Adrenal gland (tissue), 12 donors: ENCODE data around the gene TBC1D19. TPM values are rescaled to one million over a fixed set of nuclear protein-coding genes. Genes with fewer than 3 reads are reported as not detected.
"Not testable (repeated sequence)": the region's sequence is repeated elsewhere in the genome, so short reads cannot be mapped to it uniquely, and the experiment has no call there.

Experiments
- DNase-seq, 7 donors: peaks; one replicate each; pipeline ENCODE4 v3.0.0-alpha.2; 2019 to 2020
- H3K27ac ChIP-seq, 5 donors: fragments of 200-600 bp; sonication (generic) in 4 of 5; 1 replicate in 3 of 5; 2 replicates in 2 of 5; pipeline versions ENCODE4 v1.5.1 to v1.8.0; 2016 to 2020; ENCODE audit warnings: mild to moderate bottlenecking in 1 of 5
- H3K27me3 ChIP-seq: fragments of 200-600 bp; 2 replicates; pipeline ENCODE4 v1.8.0; 2021
- H3K36me3 ChIP-seq, 2 donors: fragments of 200-600 bp; replicated peaks in 1 of 2; 1 replicate in 1 of 2; 2 replicates in 1 of 2; pipeline versions ENCODE4 v1.5.1 to v1.8.0; 2018 to 2022
- H3K4me1 ChIP-seq, 2 donors: fragments of 200-600 bp; replicated peaks in 1 of 2; 1 replicate in 1 of 2; 2 replicates in 1 of 2; pipeline versions ENCODE4 v1.5.1 to v1.8.0; 2018 to 2021
- H3K4me3 ChIP-seq, 4 donors: fragments of 200-600 bp; sonication (generic) in 3 of 4; one replicate each; pipeline ENCODE4 v1.5.1; 2016 to 2018
- H3K9me3 ChIP-seq, 3 donors: fragments of 200-600 bp; sonication (generic) in 1 of 3; replicated peaks in 1 of 3; 1 replicate in 2 of 3; 2 replicates in 1 of 3; pipeline versions ENCODE4 v1.5.1 to v1.8.0; 2016 to 2021
- POLR2A ChIP-seq, 2 donors: fragments of 450-650 bp; IDR thresholded peaks; one replicate each; pipeline ENCODE4 v1.6.1; 2017; ENCODE audit warnings: antibody characterized with exemption in 2 of 2, mild to moderate bottlenecking in 2 of 2, moderate library complexity in 1 of 2
- whole genome bisulfite sequencing, 4 donors: extraction: QIAGEN DNeasy Blood & Tissue Kit in 2 of 4; methylation state at CpG; one replicate each; pipeline versions ENCODE4 v1.1.5 to v1.1.7; 2013 to 2017; 5-methylcytosine and 5-hydroxymethylcytosine counted together
- intact Hi-C, 2 donors: fragments of 100-400 bp; cut with DNase I; formaldehyde crosslinking; loops; one replicate each; pipeline versions ENCODE4 v1.14.1 to v1.15.0; 2022 to 2023
- polyA plus RNA-seq, 3 donors: library from polyadenylated mRNA; stranded (reverse); fragments of 200-250 nt in 2 of 3; fragments of 350-450 nt in 1 of 3; fragmentation: Illumina TruSeq in 1 of 3; extraction: RNeasy Lipid Tissue Mini Kit (QIAGEN cat#74804) in 1 of 3; gene quantifications; one replicate each; pipeline ENCODE4 v1.2.3, GENCODE V29; 2013 to 2014
- total RNA-seq, 9 donors: library from RNA; depleted of rRNA in 4 of 9; stranded (reverse); fragments of >200 nt in 4 of 9; fragments of 120-200 nt in 1 of 9; fragmentation: NEBNext Ultra II Directional in 1 of 9; extraction: Animal tissue kit (Norgen Biotek cat#: 25700) in 1 of 9; gene quantifications; one replicate each; pipeline versions ENCODE4 v1.1.0 to v1.2.4, GENCODE V29; 2013 to 2023
- TF ChIP-seq, protein P1 (sequence below), 6 experiments: fragments of 450-650 bp in 4 of 6; fragments of 200-600 bp in 2 of 6; sonication (generic) in 1 of 6; IDR thresholded peaks; 1 replicate in 5 of 6; 2 replicates in 1 of 6; pipeline versions ENCODE4 v1.5.1 to v1.8.0; 2016 to 2021; ENCODE audit warnings: antibody characterized with exemption in 6 of 6, mild to moderate bottlenecking in 2 of 6, moderate library complexity in 1 of 6
- donor health status: healthy with polysubstance abuse.
- donor health status: Bipolar disorder and iron deficiency.
- donor health status: DM: yes; HTN: yes; CAD: no.
- donor health status: DM: no; HTN: no; CAD: no.
- donor health status: DM: no; HTN: no; CAD: no.
- donor health status: DM: yes; HTN: yes; CAD: no.

TBC1D19 gene
- total and polyA plus RNA-seq, 12 donors: 3.5 to 37.0 (median 14.4) TPM

DNA sequence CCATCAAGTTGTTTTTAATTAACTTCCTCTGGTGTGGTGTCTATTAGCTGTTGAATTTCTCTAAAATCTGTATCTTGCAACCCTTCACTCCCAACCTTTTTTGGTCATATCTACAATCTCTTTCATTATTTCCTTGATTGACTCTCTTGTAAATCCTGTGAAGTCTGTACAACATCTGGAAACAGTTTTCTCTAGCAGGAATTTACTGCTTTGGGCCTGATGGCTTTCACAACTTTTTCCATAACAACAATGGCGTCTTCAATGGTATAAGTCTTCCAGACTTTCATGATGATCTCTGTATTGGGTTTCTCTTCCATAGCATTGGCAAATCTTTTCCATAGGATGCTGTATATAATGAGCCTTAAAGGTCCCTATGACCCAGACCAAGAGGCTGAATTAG is 49.0 kb downstream of the TBC1D19 start:
- H3K4me1 ChIP-seq: no peaks in the 10 kb centered on the region
- WGBS, 4 donors: 87 to 98% (median 96%) methylated on average over 1 of the region's 1 CpG

DNA sequence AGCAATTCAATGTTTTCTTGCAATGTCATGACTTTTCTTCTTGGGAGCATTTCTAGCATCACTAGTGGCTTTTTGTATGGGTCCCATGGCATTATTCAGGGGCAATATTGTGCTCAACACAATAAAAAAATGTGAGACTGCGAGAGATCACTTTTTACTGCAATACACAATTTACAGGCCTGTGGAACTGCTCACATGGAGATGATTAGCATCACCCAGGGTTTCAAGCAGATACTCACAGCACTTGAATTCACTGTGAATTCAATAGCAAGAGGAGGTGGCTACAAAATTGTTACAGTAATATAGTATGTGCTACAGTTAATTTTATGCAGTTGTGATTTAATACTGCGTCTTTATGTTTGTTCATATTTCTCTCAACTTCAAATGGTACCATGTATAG is 50.4 kb downstream of the TBC1D19 start:
- no peaks in the 10 kb centered on the region for H3K9me3 ChIP-seq
- DNase-seq: no peak
- intact Hi-C loops: no loop called here
- no peaks in the 10 kb centered on the region for H3K4me1 ChIP-seq
- TF ChIP-seq, protein P1, sequence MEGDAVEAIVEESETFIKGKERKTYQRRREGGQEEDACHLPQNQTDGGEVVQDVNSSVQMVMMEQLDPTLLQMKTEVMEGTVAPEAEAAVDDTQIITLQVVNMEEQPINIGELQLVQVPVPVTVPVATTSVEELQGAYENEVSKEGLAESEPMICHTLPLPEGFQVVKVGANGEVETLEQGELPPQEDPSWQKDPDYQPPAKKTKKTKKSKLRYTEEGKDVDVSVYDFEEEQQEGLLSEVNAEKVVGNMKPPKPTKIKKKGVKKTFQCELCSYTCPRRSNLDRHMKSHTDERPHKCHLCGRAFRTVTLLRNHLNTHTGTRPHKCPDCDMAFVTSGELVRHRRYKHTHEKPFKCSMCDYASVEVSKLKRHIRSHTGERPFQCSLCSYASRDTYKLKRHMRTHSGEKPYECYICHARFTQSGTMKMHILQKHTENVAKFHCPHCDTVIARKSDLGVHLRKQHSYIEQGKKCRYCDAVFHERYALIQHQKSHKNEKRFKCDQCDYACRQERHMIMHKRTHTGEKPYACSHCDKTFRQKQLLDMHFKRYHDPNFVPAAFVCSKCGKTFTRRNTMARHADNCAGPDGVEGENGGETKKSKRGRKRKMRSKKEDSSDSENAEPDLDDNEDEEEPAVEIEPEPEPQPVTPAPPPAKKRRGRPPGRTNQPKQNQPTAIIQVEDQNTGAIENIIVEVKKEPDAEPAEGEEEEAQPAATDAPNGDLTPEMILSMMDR (IDR thresholded peaks at IDR 0.05): no peak
- TF ChIP-seq POLR2A (IDR thresholded peaks at IDR 0.05): no peak
- H3K27me3 ChIP-seq: no peaks in the 10 kb centered on the region
- peaks cover 0 to 5% of the 10 kb centered on the region in 2 donors for H3K36me3 ChIP-seq
- 95 to 100% (median 100%) methylated on average over 2 of the region's 2 CpGs for WGBS, 4 donors
- no peak overlapping the region for H3K4me3 ChIP-seq
- H3K27ac ChIP-seq: no peak overlapping the region

More for the DNA sequence above, 49.0 kb downstream of the TBC1D19 start:
- H3K27me3 ChIP-seq: no peaks in the 10 kb centered on the region
- DNase-seq: no peak
- no peak overlapping the region for H3K4me3 ChIP-seq
- TF ChIP-seq, protein P1 (IDR thresholded peaks at IDR 0.05): no peak
- TF ChIP-seq POLR2A (IDR thresholded peaks at IDR 0.05): no peak
- H3K36me3 ChIP-seq: peaks cover 0 to 5% of the 10 kb centered on the region in 2 donors
- no peaks in the 10 kb centered on the region for H3K9me3 ChIP-seq
- intact Hi-C loops: no loop called here
- no peak overlapping the region for H3K27ac ChIP-seq

DNA sequence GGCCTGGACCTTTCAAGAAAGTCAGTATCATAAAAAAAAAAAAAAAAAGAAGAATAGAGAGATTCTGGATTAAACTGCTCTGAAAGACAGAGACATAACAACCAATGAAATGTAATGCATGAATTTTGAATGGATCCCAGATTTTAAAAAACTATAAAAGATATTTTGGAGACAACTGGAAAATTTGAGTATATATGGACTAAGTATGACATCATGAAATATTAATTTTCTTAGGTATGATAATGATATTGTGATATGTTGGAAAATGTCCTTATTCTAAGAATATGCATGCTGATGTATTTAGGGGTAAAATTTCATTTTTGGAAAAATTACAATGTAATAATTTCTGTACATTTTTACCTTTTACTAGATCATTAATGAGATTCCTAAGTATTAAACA is 52.6 kb downstream of the TBC1D19 start:
- no peak for DNase-seq
- intact Hi-C loops: no loop called here
- H3K36me3 ChIP-seq: peaks cover 0 to 5% of the 10 kb centered on the region in 2 donors
- H3K9me3 ChIP-seq: no peaks in the 10 kb centered on the region
- H3K4me1 ChIP-seq: no peaks in the 10 kb centered on the region
- TF ChIP-seq, protein P1 (IDR thresholded peaks at IDR 0.05): no peak
- no peak for TF ChIP-seq POLR2A (IDR thresholded peaks at IDR 0.05)
- H3K4me3 ChIP-seq: no peak overlapping the region
- H3K27ac ChIP-seq: no peak overlapping the region
- H3K27me3 ChIP-seq: no peaks in the 10 kb centered on the region

DNA sequence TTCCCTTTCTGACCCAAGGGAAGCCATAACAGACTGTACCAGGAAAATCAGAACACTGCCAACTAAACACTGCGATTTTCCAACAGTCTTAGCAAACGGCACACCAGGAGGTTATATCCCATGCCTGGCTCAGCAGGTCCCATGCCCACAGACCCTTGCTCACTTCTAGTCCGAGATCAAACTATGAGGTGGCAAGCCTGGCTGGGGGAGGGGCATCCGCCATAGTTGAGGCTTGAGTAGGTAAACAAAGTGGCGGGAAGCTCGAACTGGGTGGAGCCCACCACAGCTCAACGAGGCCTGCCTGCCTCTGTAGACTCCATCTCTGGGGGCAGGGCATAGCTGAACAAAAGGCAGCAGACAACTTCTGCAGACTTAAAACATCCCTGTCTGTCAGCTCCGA is 56.8 kb downstream of the TBC1D19 start:
- 98 to 100% (median 99%) methylated on average over 7 to 8 of the region's 8 CpGs; no CpG with 5 or more reads in 1 of the 4 donors for WGBS, 4 donors
- intact Hi-C loops, H3K4me1 ChIP-seq, H3K9me3 ChIP-seq, H3K27ac ChIP-seq, H3K4me3 ChIP-seq, DNase-seq, H3K36me3 ChIP-seq, H3K27me3 ChIP-seq: not testable (repeated sequence)

DNA sequence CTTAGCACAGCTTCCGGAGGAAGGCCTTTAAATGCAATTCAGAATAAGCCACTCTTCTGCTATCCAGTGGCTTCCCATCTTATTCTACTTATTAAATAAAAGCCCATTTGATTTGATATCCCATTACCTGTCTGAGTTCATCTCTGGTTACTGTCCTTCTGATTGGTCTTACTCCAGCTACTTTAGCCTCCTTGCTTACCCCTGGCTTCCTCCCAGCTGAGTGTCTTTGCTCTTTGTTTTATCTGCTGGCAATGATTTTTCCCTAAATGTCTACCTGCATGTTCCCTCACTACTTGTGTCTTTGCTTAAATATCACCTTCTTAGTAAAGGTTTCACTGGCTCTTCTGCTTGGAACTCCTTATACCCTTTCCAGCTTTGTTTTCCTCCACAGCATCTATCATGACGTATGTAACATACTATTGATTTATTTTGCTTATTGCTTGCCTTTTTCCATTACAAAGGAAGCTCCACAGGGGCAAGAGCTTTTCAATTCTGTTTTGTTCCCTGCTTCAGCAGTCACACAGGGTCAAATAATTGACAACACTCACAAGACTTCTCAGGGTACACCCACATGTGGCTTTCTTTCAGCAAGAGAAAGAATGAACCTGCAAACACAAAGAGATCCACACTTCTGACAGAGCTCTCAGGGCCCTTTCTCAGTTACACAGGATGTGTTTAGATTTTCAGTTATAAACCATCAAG is 63.8 kb downstream of the TBC1D19 start:
- Histone ChIP-seq H3K27ac (no peak overlapping the region), H3K9me3 (no peaks in the 10 kb centered on the region), H3K36me3 (no peaks in the 10 kb centered on the region), H3K4me3 (no peak overlapping the region), H3K4me1 (no peaks in the 10 kb centered on the region), H3K27me3 (no peaks in the 10 kb centered on the region)
- intact Hi-C loops: no loop called here
- no peak for TF ChIP-seq POLR2A (IDR thresholded peaks at IDR 0.05)
- TF ChIP-seq, protein P1 (IDR thresholded peaks at IDR 0.05): no peak
- no peak for DNase-seq
- 92 to 95% (median 94%) methylated on average over 2 of the region's 2 CpGs for WGBS, 4 donors
